GM12878 (cell line): ENCODE measurements around the gene GALNT17.

Experiments
- ETV6 ChIP-seq, 2 experiments: fragments of 450-650 bp in 1 of 2; IDR thresholded peaks in 1 of 2; conservative IDR thresholded peaks in 1 of 2; 2 replicates each; pipeline ENCODE4 v1.6.1; 2014; ENCODE audit warnings: antibody characterized with exemption in 1 of 2, borderline replicate concordance in 1 of 2, low read depth in 1 of 2, mild to moderate bottlenecking in 1 of 2, moderate library complexity in 1 of 2
- TCF12 ChIP-seq: IDR thresholded peaks from 2 replicates; pipeline ENCODE4 v1.6.1; 2011; ENCODE audit warnings: low read depth, mild to moderate bottlenecking, low read length

DNA sequence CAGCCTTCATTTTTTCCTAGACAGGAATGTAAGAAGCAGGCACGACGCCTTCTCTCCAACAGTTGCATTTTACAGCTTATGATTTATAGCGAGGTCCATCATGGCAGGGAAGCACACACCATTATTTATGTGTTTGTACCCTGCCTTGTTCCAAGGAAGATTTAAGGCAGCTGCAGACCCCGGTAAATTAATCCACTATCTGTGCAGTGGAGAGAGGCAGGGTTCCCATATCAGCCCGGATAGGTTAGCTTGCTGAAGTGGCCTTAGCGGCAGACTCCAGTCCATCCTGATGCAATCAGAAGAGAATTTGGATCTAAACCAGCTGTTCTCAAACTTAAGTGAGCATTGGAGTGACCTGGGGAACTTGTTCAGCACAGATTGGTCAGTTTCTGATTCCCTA is 359.4 kb downstream of the GALNT17 start:
- TF ChIP-seq TCF12 (no peak), ETV6 (conservative IDR thresholded peaks at IDR 0.05 in 1 of 2, IDR thresholded peaks at IDR 0.05 in 1 of 2; ENCODE audit: borderline replicate concordance in 1 of 2, low read depth in 1 of 2) (no peak)
